Mesenchymal stem cell (in vitro differentiated cells and primary cell): ENCODE results near the gene ACAA2.

ENCODE experiments used
- DNase-seq: peaks from one replicate; pipeline ENCODE4 v3.0.0-alpha.2; 2013
- H2AFZ ChIP-seq: one replicate; pipeline ENCODE4 v1.6.1; 2013; ENCODE audit warnings: low read depth, mild to moderate bottlenecking, control low read depth, inconsistent platforms, low read length, moderate library complexity
- H2AK5ac ChIP-seq: 2 replicates; pipeline ENCODE4 v1.6.1; 2013; ENCODE audit warnings: low read length, moderate library complexity, mild to moderate bottlenecking, inconsistent platforms; ENCODE audit not compliant: severe bottlenecking
- H2BK120ac ChIP-seq: one replicate; pipeline ENCODE4 v1.6.1; 2013; ENCODE audit warnings: low read depth, mild to moderate bottlenecking, inconsistent platforms, low read length, moderate library complexity
- H2BK12ac ChIP-seq, 2 experiments: one replicate each; pipeline ENCODE4 v1.6.1; 2013; ENCODE audit warnings: inconsistent platforms in 2 of 2, low read length in 2 of 2, mild to moderate bottlenecking in 2 of 2, moderate library complexity in 2 of 2, control low read depth in 1 of 2
- H2BK15ac ChIP-seq: one replicate; pipeline ENCODE4 v1.6.1; 2013; ENCODE audit warnings: mild to moderate bottlenecking, low read depth, inconsistent platforms; ENCODE audit not compliant: poor library complexity, severe bottlenecking
- H2BK5ac ChIP-seq: 2 replicates; pipeline ENCODE4 v1.6.1; 2013; ENCODE audit warnings: low read depth, mild to moderate bottlenecking, low read length, control low read depth, inconsistent platforms; ENCODE audit not compliant: poor library complexity, severe bottlenecking
- H3K14ac ChIP-seq, 2 experiments: one replicate each; pipeline ENCODE4 v1.6.1; 2013; ENCODE audit warnings: inconsistent platforms in 2 of 2, low read length in 2 of 2, control low read depth in 1 of 2, mild to moderate bottlenecking in 1 of 2, moderate library complexity in 1 of 2
- H3K18ac ChIP-seq, 2 experiments: one replicate each; pipeline ENCODE4 v1.6.1; 2013; ENCODE audit warnings: inconsistent platforms in 2 of 2, low read length in 2 of 2, control low read depth in 1 of 2, low read depth in 1 of 2, mild to moderate bottlenecking in 1 of 2
- H3K23ac ChIP-seq, 2 experiments: one replicate each; pipeline ENCODE4 v1.6.1; 2013; ENCODE audit warnings: inconsistent platforms in 2 of 2, low read length in 2 of 2, mild to moderate bottlenecking in 2 of 2, moderate library complexity in 2 of 2, control low read depth in 1 of 2
- H3K27ac ChIP-seq: 2 replicates; pipeline ENCODE4 v1.5.1; 2013; ENCODE audit warnings: mild to moderate bottlenecking, moderate library complexity, low read length, control low read depth, inconsistent platforms; ENCODE audit not compliant: poor library complexity, severe bottlenecking
- H3K27me3 ChIP-seq, 2 experiments: 2 replicates each; pipeline versions ENCODE4 v1.6.1 to v1.7.0; 2013; ENCODE audit warnings: low read length in 2 of 2, mild to moderate bottlenecking in 2 of 2, moderate library complexity in 2 of 2, control low read depth in 1 of 2, inconsistent platforms in 1 of 2; ENCODE audit not compliant: control insufficient read depth in 1 of 2, insufficient read depth in 1 of 2
- H3K36me3 ChIP-seq, 2 experiments: 2 replicates each; pipeline versions ENCODE4 v1.6.1 to v1.7.0; 2013; ENCODE audit warnings: low read length in 2 of 2, control low read depth in 1 of 2, inconsistent platforms in 1 of 2, low read depth in 1 of 2, mild to moderate bottlenecking in 1 of 2; ENCODE audit not compliant: insufficient read depth in 2 of 2, control insufficient read depth in 1 of 2
- H3K4ac ChIP-seq, 2 experiments: one replicate each; pipeline ENCODE4 v1.6.1; 2013; ENCODE audit warnings: inconsistent platforms in 2 of 2, low read length in 2 of 2, mild to moderate bottlenecking in 2 of 2, moderate library complexity in 2 of 2, control low read depth in 1 of 2, low read depth in 1 of 2
- H3K4me1 ChIP-seq: 2 replicates; pipeline ENCODE4 v1.6.1; 2013; ENCODE audit warnings: low read depth, low read length, control low read depth; ENCODE audit not compliant: control insufficient read depth, insufficient read depth
- H3K4me2 ChIP-seq: 2 replicates; pipeline ENCODE4 v1.6.1; 2013; ENCODE audit warnings: low read length, mild to moderate bottlenecking, inconsistent platforms; ENCODE audit not compliant: poor library complexity, severe bottlenecking
- H3K4me3 ChIP-seq, 2 experiments: 2 replicates each; pipeline versions ENCODE4 v1.5.1 to v1.7.0; 2013; ENCODE audit warnings: low read length in 2 of 2, mild to moderate bottlenecking in 2 of 2, control low read depth in 1 of 2, low read depth in 1 of 2; ENCODE audit not compliant: insufficient read depth in 1 of 2
- H3K79me1 ChIP-seq: replicated peaks from 2 replicates; pipeline ENCODE4 v1.6.1; 2013; ENCODE audit warnings: mild to moderate bottlenecking, control low read depth, low read length, inconsistent platforms; ENCODE audit not compliant: poor library complexity, severe bottlenecking
- H3K9ac ChIP-seq: 2 replicates; pipeline ENCODE4 v1.7.0; 2013; ENCODE audit warnings: mild to moderate bottlenecking, low read length, moderate library complexity
- H3K9me3 ChIP-seq: 2 replicates; pipeline ENCODE4 v1.7.0; 2013; ENCODE audit warnings: mild to moderate bottlenecking, low read length; ENCODE audit not compliant: control insufficient read depth
- H4K8ac ChIP-seq: one replicate; pipeline ENCODE4 v1.6.1; 2013; ENCODE audit warnings: inconsistent platforms, mild to moderate bottlenecking, low read length, moderate library complexity
- H4K91ac ChIP-seq: one replicate; pipeline ENCODE4 v1.6.1; 2013; ENCODE audit warnings: mild to moderate bottlenecking, low read length, inconsistent platforms
- WGBS: methylation state at CpG from one replicate; pipeline ENCODE4 v1.1.7; 2013; ENCODE audit warnings: mixed read lengths; 5-methylcytosine and 5-hydroxymethylcytosine counted together

The ACAA2 gene

DNA sequence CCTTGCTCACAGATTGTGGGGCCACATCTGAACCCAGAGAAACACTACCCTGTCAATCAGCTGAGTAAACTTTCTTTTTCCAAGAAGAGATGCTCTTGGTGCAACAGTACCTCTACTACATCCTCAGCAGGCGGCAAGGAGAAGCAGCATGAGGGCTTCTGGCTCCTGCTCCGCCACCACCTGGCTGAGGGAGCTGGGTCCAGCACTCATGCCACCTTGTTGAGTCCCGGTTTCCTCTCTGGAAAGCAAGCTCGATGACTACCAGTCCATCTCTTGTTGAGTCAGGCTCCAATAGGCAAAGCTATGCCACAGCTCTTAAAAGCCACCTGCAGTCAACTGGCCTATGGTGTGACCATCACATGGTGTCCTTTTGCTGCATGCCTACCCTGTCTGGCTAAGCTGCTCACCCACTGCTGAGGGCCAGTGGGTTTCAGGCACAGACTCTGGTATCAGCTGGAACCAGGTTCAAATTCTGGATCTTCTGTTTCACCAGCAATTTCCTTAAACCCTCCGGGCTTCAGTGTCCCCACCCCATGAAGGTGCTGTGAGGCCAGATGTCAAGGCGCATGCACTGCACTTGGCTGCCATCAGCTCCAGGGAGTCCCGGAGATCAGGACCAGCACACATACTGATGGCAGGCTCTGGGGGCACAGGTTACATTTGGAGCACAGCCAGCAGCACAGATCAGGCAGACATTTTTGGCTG is 42.5 kb upstream of the ACAA2 start:
- WGBS = 81% methylated on average over 7 of the region's 7 CpGs
- DNase-seq = no peak
- H2AK5ac ChIP-seq = peak overlapping the region; percentile 12

DNA sequence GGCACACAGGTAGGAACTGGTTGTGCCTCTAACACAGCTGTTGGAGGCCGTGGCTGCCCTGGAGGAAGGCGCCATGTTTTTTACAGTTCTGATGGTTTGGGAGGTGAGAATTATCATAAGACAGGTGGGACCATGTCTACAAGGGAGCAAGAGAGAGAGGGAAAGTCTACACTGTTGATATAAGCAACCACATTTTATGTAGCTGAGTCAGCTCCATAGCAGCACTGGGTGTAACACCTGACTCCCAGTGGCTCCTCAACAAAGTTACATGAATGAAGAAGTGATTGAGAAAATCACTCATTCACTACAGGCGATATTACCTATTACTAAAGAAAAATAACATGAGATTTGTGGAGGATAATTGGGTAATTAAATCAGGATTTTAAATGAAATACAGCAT is 41.3 kb upstream of the ACAA2 start:
- H2BK15ac ChIP-seq = no peak overlapping the region
- H3K4me2 ChIP-seq = no peak overlapping the region
- DNase-seq = no peak
- no peak overlapping the region for H2AK5ac ChIP-seq
- no peak overlapping the region for H3K23ac ChIP-seq
- H2BK12ac ChIP-seq = no peak overlapping the region
- H3K79me1 ChIP-seq = no peaks in the 10 kb centered on the region
- peaks cover 23% of the 10 kb centered on the region for H3K4me1 ChIP-seq
- no peak overlapping the region for H3K27ac ChIP-seq
- H4K91ac ChIP-seq = no peak overlapping the region
- H3K18ac ChIP-seq = no peak overlapping the region
- no peaks in the 10 kb centered on the region for H3K9me3 ChIP-seq
- H4K8ac ChIP-seq = no peak overlapping the region
- H3K27me3 ChIP-seq = peaks cover 0 to 15% of the 10 kb centered on the region in 2 experiments
- H2BK120ac ChIP-seq = no peak overlapping the region
- no peak overlapping the region for H3K4ac ChIP-seq
- no peak overlapping the region for H3K14ac ChIP-seq
- no peak overlapping the region for H2BK5ac ChIP-seq
- WGBS = 97% methylated on average over 2 of the region's 3 CpGs
- no peak overlapping the region for H3K4me3 ChIP-seq
- H3K36me3 ChIP-seq = no peaks in the 10 kb centered on the region
- H2AFZ ChIP-seq = no peak overlapping the region
- H3K9ac ChIP-seq = no peak overlapping the region

More for the DNA sequence above, 42.5 kb upstream of the ACAA2 start:
- Histone ChIP-seq H3K18ac (no peak overlapping the region), H3K4ac (no peak overlapping the region), H3K14ac (no peak overlapping the region), H3K36me3 (no peaks in the 10 kb centered on the region), H2AFZ (no peak overlapping the region), H3K4me2 (no peak overlapping the region), H3K79me1 (no peaks in the 10 kb centered on the region), H2BK15ac (no peak overlapping the region), H3K27ac (no peak overlapping the region), H3K4me1 (peaks cover 18% of the 10 kb centered on the region), H2BK120ac (no peak overlapping the region), H3K4me3 (no peak overlapping the region), H3K9me3 (no peaks in the 10 kb centered on the region), H3K9ac (no peak overlapping the region), H4K91ac (no peak overlapping the region), H3K23ac (no peak overlapping the region), H3K27me3 (peaks cover 0 to 14% of the 10 kb centered on the region in 2 experiments), H2BK12ac (no peak overlapping the region), H2BK5ac (no peak overlapping the region), H4K8ac (no peak overlapping the region)

DNA sequence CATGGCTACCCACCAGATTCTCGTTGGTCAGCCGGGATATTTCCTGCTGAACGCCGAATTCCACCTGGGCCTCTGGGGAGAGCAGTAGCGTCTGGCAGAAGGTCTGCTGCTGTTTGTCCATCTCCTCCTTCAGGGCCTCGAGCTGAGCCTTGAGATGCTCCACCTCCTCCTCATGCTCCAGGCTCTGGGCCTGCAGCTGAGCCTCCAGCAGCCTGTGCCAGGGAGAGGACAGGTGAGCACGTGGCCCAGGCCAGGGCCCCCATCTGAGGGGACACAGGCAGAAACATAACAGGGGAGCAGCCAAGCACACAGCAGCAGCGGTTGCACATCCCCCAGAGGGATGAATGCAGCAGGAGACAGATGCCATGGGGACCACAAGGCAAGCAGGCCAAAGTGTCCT is 40.1 kb upstream of the ACAA2 start:
- DNase-seq = no peak
- Histone ChIP-seq H4K8ac (no peak overlapping the region), H3K9me3 (no peaks in the 10 kb centered on the region), H3K9ac (no peak overlapping the region), H3K27ac (no peak overlapping the region), H3K4ac (no peak overlapping the region), H3K4me1 (peaks cover 25% of the 10 kb centered on the region), H3K27me3 (peaks cover 0 to 22% of the 10 kb centered on the region in 2 experiments), H2AK5ac (no peak overlapping the region), H3K79me1 (no peaks in the 10 kb centered on the region), H3K18ac (no peak overlapping the region), H3K23ac (no peak overlapping the region), H3K4me2 (no peak overlapping the region), H3K14ac (no peak overlapping the region), H4K91ac (no peak overlapping the region), H2BK120ac (no peak overlapping the region), H2BK5ac (no peak overlapping the region), H3K4me3 (no peak overlapping the region), H3K36me3 (no peaks in the 10 kb centered on the region), H2BK15ac (no peak overlapping the region), H2BK12ac (no peak overlapping the region), H2AFZ (no peak overlapping the region)
- 84% methylated on average over 8 of the region's 8 CpGs for WGBS

GRCh38 chr18:49853011-49853410 is 39.7 kb upstream of the ACAA2 start:
- Histone ChIP-seq H2BK120ac (no peak overlapping the region), H3K27ac (no peak overlapping the region), H3K27me3 (peaks cover 0 to 23% of the 10 kb centered on the region in 2 experiments), H3K4me1 (peaks cover 21% of the 10 kb centered on the region), H3K18ac (no peak overlapping the region), H3K9me3 (no peaks in the 10 kb centered on the region), H2BK5ac (no peak overlapping the region), H2AK5ac (no peak overlapping the region), H2AFZ (no peak overlapping the region), H4K8ac (no peak overlapping the region), H3K4ac (no peak overlapping the region), H3K23ac (no peak overlapping the region), H2BK12ac (no peak overlapping the region), H3K4me2 (no peak overlapping the region), H3K9ac (no peak overlapping the region), H4K91ac (no peak overlapping the region), H3K79me1 (no peaks in the 10 kb centered on the region), H3K36me3 (no peaks in the 10 kb centered on the region), H3K4me3 (no peak overlapping the region), H3K14ac (no peak overlapping the region), H2BK15ac (no peak overlapping the region)
- DNase-seq = no peak
- WGBS = 90% methylated on average over 7 of the region's 7 CpGs
